Activated naive CD4-positive, alpha-beta T cell (primary cell): ENCODE results near the gene PRMT5.
"Not testable (repeated sequence)": the region's sequence is repeated elsewhere in the genome, so short reads cannot be mapped to it uniquely, and the experiment has no call there.

Experiments used
- DNase-seq, 4 experiments: peaks; one replicate each; lab custom pipeline; 2025; lab: John Stamatoyannopoulos, UW

Gene PRMT5

GRCh38 chr14:22929104-22929960 is at the start of gene PRMT5:
Gene PRMT5 (minus strand): TSS chr14:22929376. CDS start chr14:22929361, 15 bp downstream.
- peak; percentile 88 to 97 (median 92) for DNase-seq

GRCh38 chr14:22978487-22978837 is 49.3 kb upstream of the PRMT5 start:
- no peak for DNase-seq

GRCh38 chr14:22977684-22978486 is 48.7 kb upstream of the PRMT5 start:
- no peak for DNase-seq

GRCh38 chr14:22977434-22977683 is 48.2 kb upstream of the PRMT5 start:
- no peak for DNase-seq

GRCh38 chr14:22976620-22977433 is 47.7 kb upstream of the PRMT5 start:
- DNase-seq, result no peak

- no peak for DNase-seq
Observed at GRCh38 chr14:22974530-22975313, 45.5 kb upstream of the PRMT5 start.

GRCh38 chr14:22973217-22974032 is 44.2 kb upstream of the PRMT5 start:
- DNase-seq, result peak in 1 of 4 experiments; percentile 18

GRCh38 chr14:22972313-22972930 is 43.2 kb upstream of the PRMT5 start:
- DNase-seq, result no peak

GRCh38 chr14:22971152-22971551 is 42.0 kb upstream of the PRMT5 start:
- DNase-seq, result no peak

GRCh38 chr14:22966783-22967269 is 37.6 kb upstream of the PRMT5 start:
- no peak for DNase-seq

- DNase-seq, result not testable (repeated sequence)
Observed at GRCh38 chr14:22965916-22966782, 37.0 kb upstream of the PRMT5 start.

GRCh38 chr14:22962061-22962676 is 33.0 kb upstream of the PRMT5 start:
- no peak for DNase-seq

GRCh38 chr14:22955702-22956569 is 26.8 kb upstream of the PRMT5 start:
- no peak for DNase-seq

GRCh38 chr14:22952418-22952817 is 23.2 kb upstream of the PRMT5 start:
- DNase-seq, result no peak

- DNase-seq, result not testable (repeated sequence)
Observed at GRCh38 chr14:22951795-22952194, 22.6 kb upstream of the PRMT5 start.

- no peak for DNase-seq
Observed at GRCh38 chr14:22945642-22946041, 16.5 kb upstream of the PRMT5 start.

GRCh38 chr14:22939684-22940083 is 10.5 kb upstream of the PRMT5 start:
- no peak for DNase-seq

- DNase-seq, result no peak
Observed at GRCh38 chr14:22935156-22935555, 6.0 kb upstream of the PRMT5 start.
